ENCODE results near the gene GET4. TPM values are rescaled to one million over a fixed set of nuclear protein-coding genes. Genes with fewer than 3 reads are reported as not detected.
"Not testable (repeated sequence)": the region's sequence is repeated elsewhere in the genome, so short reads cannot be mapped to it uniquely, and the experiment has no call there.

Gene GET4
- total RNA-seq, 1 experiment from 2014 or later: 24.6 TPM

DNA sequence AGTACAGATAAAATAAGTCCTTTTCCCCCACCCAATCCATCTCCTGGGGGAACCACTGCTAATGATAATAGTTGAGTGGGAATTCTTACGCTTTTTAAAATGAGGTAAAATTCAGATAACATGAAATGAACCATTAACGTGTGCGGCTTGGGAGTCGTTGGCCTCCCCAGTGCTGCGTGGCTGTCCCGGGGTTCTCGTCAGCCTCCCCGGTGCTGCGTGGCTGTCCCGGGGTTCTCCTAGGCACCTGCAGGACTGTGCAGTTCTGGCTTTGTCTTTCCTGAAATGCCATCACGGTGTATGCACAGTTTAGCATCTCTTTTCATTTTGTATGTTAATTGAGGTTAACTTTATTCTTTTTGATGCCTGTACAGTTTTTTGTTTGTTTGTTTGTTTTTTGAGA is 30.6 kb upstream of the GET4 start:
- DNase-seq (ENCODE audit: low read depth): no peak

DNA sequence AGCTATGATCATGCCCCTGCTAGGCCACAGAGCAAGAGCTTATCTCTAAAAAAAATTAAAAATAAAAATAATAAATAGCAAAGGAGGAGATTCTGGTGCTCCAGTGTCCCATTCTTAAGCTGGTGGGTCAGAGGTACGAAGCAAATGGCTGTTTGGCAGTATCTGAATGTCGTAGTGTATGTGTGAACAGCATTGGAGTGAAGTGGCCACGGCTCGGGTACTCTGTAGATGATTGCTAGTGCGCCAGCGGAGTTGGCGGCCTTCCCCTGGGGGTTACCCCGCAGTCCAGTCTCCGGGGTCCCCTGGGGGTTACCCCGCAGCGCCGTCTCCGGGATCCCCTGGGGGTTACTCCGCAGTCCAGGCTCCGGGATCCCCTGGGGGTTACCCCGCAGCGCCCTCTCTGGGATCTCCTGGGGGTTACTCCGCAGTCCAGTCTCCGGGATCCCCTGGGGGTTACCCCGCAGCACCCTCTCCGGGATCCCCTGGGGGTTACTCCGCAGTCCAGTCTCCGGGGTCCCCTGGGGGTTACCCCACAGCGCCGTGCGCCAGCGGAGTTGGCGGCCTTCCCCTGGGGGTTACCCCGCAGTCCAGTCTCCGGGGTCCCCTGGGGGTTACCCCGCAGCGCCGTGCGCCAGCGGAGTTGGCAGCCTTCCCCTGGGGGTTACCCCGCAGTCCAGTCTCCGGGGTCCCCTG is 29.2 kb upstream of the GET4 start:
- not testable (repeated sequence) for DNase-seq (ENCODE audit: low read depth)

GRCh38 chr7:847728-848127 is 28.6 kb upstream of the GET4 start:
- not testable (repeated sequence) for DNase-seq (ENCODE audit: low read depth)

- DNase-seq (ENCODE audit: low read depth): no peak
Measured at GRCh38 chr7:849145-849544, 27.2 kb upstream of the GET4 start.

- DNase-seq (ENCODE audit: low read depth): no peak
Measured at GRCh38 chr7:849781-850180, 26.6 kb upstream of the GET4 start.

- DNase-seq (ENCODE audit: low read depth): no peak
Measured at GRCh38 chr7:851204-851603, 25.1 kb upstream of the GET4 start.

- no peak for DNase-seq (ENCODE audit: low read depth)
Measured at GRCh38 chr7:853366-854117, 22.8 kb upstream of the GET4 start.

- no peak for DNase-seq (ENCODE audit: low read depth)
Measured at GRCh38 chr7:854118-854775, 22.1 kb upstream of the GET4 start.

DNA sequence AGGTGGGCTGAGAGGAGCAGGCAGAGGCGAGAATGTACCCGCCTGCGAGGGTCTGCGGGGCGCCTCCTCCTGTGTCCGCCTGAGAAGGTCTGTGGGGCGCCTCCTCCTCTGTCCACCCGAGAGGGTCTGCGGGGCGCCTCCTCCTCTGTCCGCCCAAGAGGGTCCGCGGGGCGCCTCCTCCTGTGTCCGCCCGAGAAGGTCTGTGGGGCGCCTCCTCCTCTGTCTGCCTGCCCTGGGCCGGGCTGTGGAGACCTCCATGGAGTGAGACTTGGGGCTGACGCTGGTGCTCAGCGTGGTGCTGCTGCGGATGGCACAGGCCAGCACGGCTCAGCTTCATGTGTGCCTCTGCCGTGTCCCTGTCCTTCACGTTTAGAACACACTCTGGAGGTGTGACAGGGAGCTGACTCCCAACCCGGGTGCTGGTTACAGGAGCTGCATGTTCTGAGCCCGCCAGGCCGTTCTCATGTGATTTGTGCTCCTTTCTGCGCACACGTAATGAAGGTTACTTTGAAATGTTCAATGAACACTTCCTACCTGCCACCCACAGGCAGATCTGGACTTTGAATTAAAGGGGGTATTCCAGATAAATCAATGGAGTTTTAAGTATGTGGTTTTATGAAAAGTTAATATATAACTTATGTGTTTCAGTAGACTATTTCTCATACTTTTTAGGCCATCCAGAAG is 20.5 kb upstream of the GET4 start:
- DNase-seq (ENCODE audit: low read depth): no peak

- no peak for DNase-seq (ENCODE audit: low read depth)
Measured at GRCh38 chr7:856444-857095, 19.8 kb upstream of the GET4 start.

GRCh38 chr7:857661-858060 is 18.7 kb upstream of the GET4 start:
- DNase-seq (ENCODE audit: low read depth): no peak

DNA sequence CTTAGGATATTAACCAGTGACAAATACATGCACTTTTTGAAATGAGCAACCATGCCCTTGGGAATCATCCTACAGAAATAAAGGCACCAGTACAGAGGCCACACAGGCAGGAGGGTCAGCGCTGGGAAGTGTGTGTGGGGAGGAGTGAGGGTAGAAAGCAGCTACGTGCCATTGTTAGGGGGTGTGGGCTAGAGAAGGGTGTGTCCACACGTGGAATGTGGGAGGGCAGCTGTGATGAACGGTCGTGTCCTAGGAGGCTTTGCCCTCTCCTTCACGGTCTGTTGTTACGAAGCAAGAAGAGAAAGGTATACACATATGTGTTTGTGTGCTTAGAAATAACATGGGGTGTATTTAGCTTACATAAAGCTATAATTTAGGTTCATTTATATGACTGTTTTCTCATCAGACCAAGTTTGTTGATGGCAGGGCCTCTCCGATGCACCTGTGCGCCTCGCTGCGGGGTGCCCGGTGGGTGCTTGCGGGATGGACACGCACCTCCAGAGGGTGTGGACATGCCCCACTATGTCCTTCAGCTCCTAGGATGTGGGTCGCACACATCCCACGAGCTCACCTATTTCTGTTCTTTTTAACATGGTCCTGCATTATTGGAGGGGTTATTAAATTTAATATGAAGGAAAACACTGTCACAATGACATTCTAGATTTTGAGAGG is 16.9 kb upstream of the GET4 start:
- no peak for DNase-seq (ENCODE audit: low read depth)

DNA sequence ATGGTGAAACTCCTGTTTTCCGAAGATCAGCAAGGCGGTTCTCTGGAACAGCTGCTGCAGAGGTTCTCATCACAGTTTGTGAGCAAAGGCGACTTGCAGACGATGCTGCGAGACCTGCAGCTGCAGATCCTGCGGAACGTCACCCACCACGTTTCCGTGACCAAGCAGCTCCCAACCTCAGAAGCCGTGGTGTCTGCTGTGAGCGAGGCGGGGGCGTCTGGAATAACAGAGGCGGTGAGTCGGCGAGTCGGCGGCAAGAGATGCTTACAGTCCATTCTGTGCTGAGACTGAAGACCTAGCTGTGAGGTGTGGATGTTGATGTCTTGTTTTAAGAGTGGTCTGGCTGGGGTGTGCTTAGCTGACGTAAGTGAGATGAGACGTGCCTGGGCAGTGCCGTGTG is 16.2 kb upstream of the GET4 start:
- DNase-seq (ENCODE audit: low read depth): no peak

- DNase-seq (ENCODE audit: low read depth): no peak
Measured at GRCh38 chr7:861222-861621, 15.1 kb upstream of the GET4 start.

- no peak for DNase-seq (ENCODE audit: low read depth)
Measured at GRCh38 chr7:862157-862556, 14.2 kb upstream of the GET4 start.

- no peak for DNase-seq (ENCODE audit: low read depth)
Measured at GRCh38 chr7:863106-863505, 13.2 kb upstream of the GET4 start.

DNA sequence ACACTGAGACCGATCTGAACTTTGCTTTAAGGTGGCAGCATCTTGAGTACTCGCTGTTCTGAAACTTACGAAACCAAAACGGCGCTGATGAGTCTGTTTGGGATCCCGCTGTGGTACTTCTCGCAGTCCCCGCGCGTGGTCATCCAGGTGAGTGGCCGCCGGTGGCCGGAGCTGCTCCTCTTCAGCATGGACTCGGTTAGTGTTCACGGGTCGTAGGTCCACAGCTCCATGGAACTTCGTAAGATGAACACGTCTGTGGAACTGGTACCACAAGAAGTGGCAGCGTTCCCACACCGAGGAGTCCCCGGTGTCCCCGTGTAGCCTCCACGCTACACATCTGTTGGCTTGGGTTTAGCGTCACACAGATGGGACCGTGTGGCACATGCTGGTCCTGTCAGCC is 10.4 kb upstream of the GET4 start:
- DNase-seq (ENCODE audit: low read depth): no peak

DNA sequence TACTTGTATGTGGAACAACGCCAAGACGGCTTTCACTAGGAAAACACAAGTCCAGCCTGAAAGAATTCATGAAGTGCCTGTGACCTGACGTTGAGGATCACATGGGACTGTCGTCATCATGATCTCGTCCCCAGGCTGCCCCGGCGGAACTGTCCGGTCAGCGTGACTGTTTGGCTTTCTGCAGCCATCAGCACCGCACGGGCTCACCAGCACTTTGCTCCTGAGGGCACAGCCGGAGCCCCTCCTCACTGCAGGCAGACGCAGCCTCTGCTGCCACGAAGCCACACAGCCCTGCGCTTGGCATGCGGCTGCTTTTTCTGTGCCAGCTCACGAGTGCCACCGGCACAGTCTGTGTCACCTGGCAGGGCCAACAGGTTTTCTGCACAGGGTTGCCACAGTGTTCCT is 9.4 kb upstream of the GET4 start:
- no peak for DNase-seq (ENCODE audit: low read depth)

- DNase-seq (ENCODE audit: low read depth): no peak
Measured at GRCh38 chr7:867406-868188, 8.8 kb upstream of the GET4 start.

DNA sequence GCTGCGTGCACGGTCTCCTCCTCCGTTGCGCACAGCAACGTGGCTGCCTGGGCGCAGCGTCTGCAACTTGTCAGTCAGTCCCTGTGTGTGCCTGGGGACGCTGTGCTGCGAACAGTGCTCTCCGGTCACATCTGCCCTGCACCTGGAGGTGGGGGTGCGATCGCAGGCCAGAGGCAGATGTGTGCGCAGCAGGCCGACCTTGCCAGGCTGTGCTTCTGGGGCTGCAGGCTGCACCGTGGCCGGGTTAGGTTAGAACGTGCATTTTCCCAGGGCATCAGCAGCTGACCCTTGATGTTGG is 8.2 kb upstream of the GET4 start:
- no peak for DNase-seq (ENCODE audit: low read depth)

GRCh38 chr7:869348-869747 is 7.0 kb upstream of the GET4 start:
- DNase-seq (ENCODE audit: low read depth): no peak
